Trophoblast cell (in vitro differentiated cells and primary cell): ENCODE data around the gene PCP4.

Source experiments
- DNase-seq, 2 donors: peaks; one replicate each; pipeline ENCODE4 v3.0.0-alpha.2; 2016
- H2AFZ ChIP-seq: 2 replicates; pipeline ENCODE4 v1.6.1; 2013; ENCODE audit warnings: low read length, moderate library complexity, mild to moderate bottlenecking; ENCODE audit not compliant: insufficient read depth, poor library complexity
- H2AK5ac ChIP-seq: 2 replicates; pipeline ENCODE4 v1.6.1; 2013; ENCODE audit warnings: mild to moderate bottlenecking, low read length
- H2BK120ac ChIP-seq: 2 replicates; pipeline ENCODE4 v1.6.1; 2013; ENCODE audit warnings: low read length, mild to moderate bottlenecking, moderate library complexity; ENCODE audit not compliant: insufficient read depth, poor library complexity
- H2BK12ac ChIP-seq: 2 replicates; pipeline ENCODE4 v1.6.1; 2013; ENCODE audit warnings: mild to moderate bottlenecking, low read length, moderate library complexity
- H2BK5ac ChIP-seq: 2 replicates; pipeline ENCODE4 v1.6.1; 2013; ENCODE audit warnings: low read length, low read depth, moderate library complexity, mild to moderate bottlenecking; ENCODE audit not compliant: poor library complexity
- H3K14ac ChIP-seq: 2 replicates; pipeline ENCODE4 v1.6.1; 2013; ENCODE audit warnings: mild to moderate bottlenecking, low read length
- H3K18ac ChIP-seq: 2 replicates; pipeline ENCODE4 v1.6.1; 2013; ENCODE audit warnings: mild to moderate bottlenecking, low read length
- H3K23ac ChIP-seq: 2 replicates; pipeline ENCODE4 v1.6.1; 2013; ENCODE audit warnings: low read length
- H3K27ac ChIP-seq: 2 replicates; pipeline ENCODE4 v1.5.1; 2013; ENCODE audit warnings: low read depth, mild to moderate bottlenecking, inconsistent platforms, low read length, moderate library complexity
- H3K27me3 ChIP-seq: 2 replicates; pipeline ENCODE4 v1.6.1; 2013; ENCODE audit warnings: inconsistent platforms, mild to moderate bottlenecking, low read length, moderate library complexity; ENCODE audit not compliant: insufficient read depth
- H3K36me3 ChIP-seq, 2 experiments: 1 replicate in 1 of 2; 2 replicates in 1 of 2; pipeline ENCODE4 v1.6.1; 2013; ENCODE audit warnings: low read length in 2 of 2, mild to moderate bottlenecking in 2 of 2, moderate library complexity in 1 of 2; ENCODE audit not compliant: insufficient read depth in 2 of 2, control insufficient read depth in 1 of 2
- H3K4ac ChIP-seq: 2 replicates; pipeline ENCODE4 v1.6.1; 2013; ENCODE audit warnings: low read depth, mild to moderate bottlenecking, low read length, moderate library complexity
- H3K4me1 ChIP-seq, 2 experiments: 1 replicate in 1 of 2; 2 replicates in 1 of 2; pipeline ENCODE4 v1.6.1; 2013; ENCODE audit warnings: low read length in 2 of 2, mild to moderate bottlenecking in 2 of 2, moderate library complexity in 1 of 2; ENCODE audit not compliant: insufficient read depth in 2 of 2, control insufficient read depth in 1 of 2
- H3K4me2 ChIP-seq: 2 replicates; pipeline ENCODE4 v1.6.1; 2013; ENCODE audit warnings: inconsistent platforms, mild to moderate bottlenecking, low read length, moderate library complexity
- H3K4me3 ChIP-seq: 2 replicates; pipeline ENCODE4 v1.5.1; 2013; ENCODE audit warnings: mild to moderate bottlenecking, low read depth, low read length, inconsistent platforms
- H3K79me1 ChIP-seq: one replicate; pipeline ENCODE4 v1.6.1; 2013; ENCODE audit warnings: low read length
- H3K79me2 ChIP-seq: 2 replicates; pipeline ENCODE4 v1.6.1; 2013; ENCODE audit warnings: low read length, mild to moderate bottlenecking; ENCODE audit not compliant: control insufficient read depth, insufficient read depth, poor library complexity
- H3K9ac ChIP-seq: 2 replicates; pipeline ENCODE4 v1.6.1; 2013; ENCODE audit warnings: mild to moderate bottlenecking, low read length
- H3K9me3 ChIP-seq: 2 replicates; pipeline ENCODE4 v1.6.1; 2013; ENCODE audit warnings: low read depth, mild to moderate bottlenecking, control low read depth, inconsistent platforms, low read length; ENCODE audit not compliant: insufficient read depth
- H4K12ac ChIP-seq: 2 replicates; pipeline ENCODE4 v1.6.1; 2013; ENCODE audit warnings: low read depth, mild to moderate bottlenecking, low read length, moderate library complexity
- H4K8ac ChIP-seq: 2 replicates; pipeline ENCODE4 v1.6.1; 2013; ENCODE audit warnings: low read depth, mild to moderate bottlenecking, low read length, moderate library complexity
- H4K91ac ChIP-seq: one replicate; pipeline ENCODE4 v1.6.1; 2013; ENCODE audit warnings: low read depth, mild to moderate bottlenecking, low read length, moderate library complexity
- WGBS: extraction: QIAGEN DNeasy Blood & Tissue Kit; methylation state at CpG from one replicate; pipeline ENCODE4 v1.1.7; 2013; ENCODE audit warnings: missing lambda C conversion rate; ENCODE audit not compliant: insufficient read length, insufficient coverage; ENCODE audit errors: extremely low coverage; 5-methylcytosine and 5-hydroxymethylcytosine counted together

Gene PCP4

DNA sequence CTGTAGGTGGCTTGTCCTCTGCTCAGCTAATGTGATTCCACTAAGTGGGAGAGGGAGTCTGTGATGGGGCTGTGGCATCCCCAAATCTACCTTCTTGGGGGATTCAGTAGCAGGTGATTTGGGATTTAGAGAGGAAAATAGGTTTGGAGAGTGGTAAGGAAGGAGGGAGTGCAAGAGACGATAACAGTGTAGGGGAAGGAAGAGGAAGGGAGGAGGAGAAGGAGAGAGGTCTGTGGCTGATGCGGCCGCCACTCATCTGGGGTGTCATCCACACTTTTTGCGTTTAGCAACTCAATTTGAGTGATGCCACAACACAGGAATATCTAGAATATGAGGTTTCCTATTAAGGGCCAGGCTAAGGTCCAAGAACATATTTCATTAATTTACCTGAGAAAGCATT lies 23.8 kb upstream of the PCP4 start:
- H4K8ac ChIP-seq: no peak overlapping the region
- H2AFZ ChIP-seq: no peak overlapping the region
- no peak overlapping the region for H3K23ac ChIP-seq
- H2BK120ac ChIP-seq: no peak overlapping the region
- no peaks in the 10 kb centered on the region for H3K79me1 ChIP-seq
- no peak for DNase-seq
- H3K27ac ChIP-seq: no peak overlapping the region
- no peak overlapping the region for H4K91ac ChIP-seq
- no peak overlapping the region for H2BK5ac ChIP-seq
- no peak overlapping the region for H4K12ac ChIP-seq
- H3K4me2 ChIP-seq: no peak overlapping the region
- H3K14ac ChIP-seq: no peak overlapping the region
- no peak overlapping the region for H3K4me3 ChIP-seq
- no peaks in the 10 kb centered on the region for H3K79me2 ChIP-seq
- H3K18ac ChIP-seq: no peak overlapping the region
- H3K4ac ChIP-seq: no peak overlapping the region
- WGBS: 100% methylated on average over 1 of the region's 4 CpGs
- H3K9ac ChIP-seq: no peak overlapping the region
- no peaks in the 10 kb centered on the region for H3K36me3 ChIP-seq
- no peaks in the 10 kb centered on the region for H3K9me3 ChIP-seq
- no peaks in the 10 kb centered on the region for H3K27me3 ChIP-seq
- H2AK5ac ChIP-seq: no peak overlapping the region
- no peaks in the 10 kb centered on the region for H3K4me1 ChIP-seq
- no peak overlapping the region for H2BK12ac ChIP-seq

DNA sequence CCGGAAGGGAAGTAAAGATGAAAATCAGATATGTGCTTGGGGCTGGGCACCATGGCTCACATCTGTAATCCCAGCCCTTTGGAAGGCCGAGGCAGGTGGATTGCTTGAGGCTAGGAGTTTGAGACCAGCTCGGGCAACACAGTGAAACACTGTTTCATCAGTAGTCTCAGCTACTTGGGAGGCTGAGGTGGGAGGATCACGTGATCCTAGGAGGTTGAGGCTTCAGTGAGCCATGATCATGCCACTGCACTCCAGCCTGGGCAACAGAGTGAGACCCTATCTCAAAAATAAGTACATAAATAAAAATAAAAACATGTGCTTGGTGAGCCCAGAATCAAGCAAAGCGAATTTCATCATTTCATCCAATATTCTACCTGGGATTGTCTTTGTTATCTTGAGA lies 23.3 kb upstream of the PCP4 start:
- no peaks in the 10 kb centered on the region for H3K4me1 ChIP-seq
- WGBS: no CpG with 5 or more reads among the region's 5 CpGs

DNA sequence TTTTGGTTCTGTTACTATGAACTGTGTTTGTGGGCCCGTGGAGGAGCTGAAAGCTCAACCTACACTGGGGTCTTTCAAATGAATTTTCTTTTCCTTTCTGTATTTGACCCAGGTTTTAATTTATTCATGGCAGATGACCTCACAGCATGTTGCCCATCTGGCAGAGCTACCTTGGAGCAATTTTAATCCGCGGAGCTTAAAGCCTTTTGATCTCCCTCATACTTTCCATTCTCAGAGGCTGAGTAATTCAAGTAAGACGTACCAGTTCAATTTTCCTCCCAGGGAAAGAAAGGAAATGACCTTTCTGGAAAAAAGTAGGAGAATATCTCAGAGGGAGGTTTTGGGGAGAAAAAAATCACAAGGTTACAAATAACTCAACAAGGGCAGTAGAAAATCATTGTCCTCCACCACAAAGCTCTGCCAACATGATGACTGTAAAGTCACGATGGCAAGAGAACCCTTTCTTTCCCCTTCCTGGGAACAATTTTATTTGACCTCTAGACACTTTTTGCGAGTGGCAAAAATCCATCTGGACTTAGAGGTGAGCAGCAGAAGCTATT lies 21.6 kb upstream of the PCP4 start:
- Histone ChIP-seq H3K9ac (no peak overlapping the region), H4K91ac (no peak overlapping the region), H3K4me3 (no peak overlapping the region), H3K18ac (no peak overlapping the region), H2BK5ac (no peak overlapping the region), H3K36me3 (no peaks in the 10 kb centered on the region), H3K79me1 (no peaks in the 10 kb centered on the region), H2AK5ac (no peak overlapping the region), H4K8ac (no peak overlapping the region), H3K4me1 (no peaks in the 10 kb centered on the region), H2BK12ac (no peak overlapping the region), H3K4me2 (no peak overlapping the region), H2AFZ (no peak overlapping the region), H3K79me2 (no peaks in the 10 kb centered on the region), H3K23ac (no peak overlapping the region), H3K14ac (no peak overlapping the region), H2BK120ac (no peak overlapping the region), H3K27ac (no peak overlapping the region), H3K27me3 (no peaks in the 10 kb centered on the region), H3K4ac (no peak overlapping the region), H4K12ac (no peak overlapping the region), H3K9me3 (peaks cover 2% of the 10 kb centered on the region)
- DNase-seq: peak in 1 of 2 donors; percentile 41
- no CpG with 5 or more reads among the region's 6 CpGs for WGBS

More for the DNA sequence above, 23.3 kb upstream of the PCP4 start:
- Histone ChIP-seq H2AK5ac (no peak overlapping the region), H3K18ac (no peak overlapping the region), H2BK120ac (no peak overlapping the region), H3K4me3 (no peak overlapping the region), H3K9ac (no peak overlapping the region), H2AFZ (no peak overlapping the region), H4K12ac (no peak overlapping the region), H3K23ac (no peak overlapping the region), H3K27ac (no peak overlapping the region), H3K79me1 (no peaks in the 10 kb centered on the region), H3K14ac (no peak overlapping the region), H3K79me2 (no peaks in the 10 kb centered on the region), H4K91ac (no peak overlapping the region), H4K8ac (no peak overlapping the region), H2BK5ac (no peak overlapping the region), H3K36me3 (no peaks in the 10 kb centered on the region), H3K4ac (no peak overlapping the region), H3K4me2 (no peak overlapping the region), H2BK12ac (no peak overlapping the region), H3K27me3 (no peaks in the 10 kb centered on the region), H3K9me3 (no peaks in the 10 kb centered on the region)
- no peak for DNase-seq

DNA sequence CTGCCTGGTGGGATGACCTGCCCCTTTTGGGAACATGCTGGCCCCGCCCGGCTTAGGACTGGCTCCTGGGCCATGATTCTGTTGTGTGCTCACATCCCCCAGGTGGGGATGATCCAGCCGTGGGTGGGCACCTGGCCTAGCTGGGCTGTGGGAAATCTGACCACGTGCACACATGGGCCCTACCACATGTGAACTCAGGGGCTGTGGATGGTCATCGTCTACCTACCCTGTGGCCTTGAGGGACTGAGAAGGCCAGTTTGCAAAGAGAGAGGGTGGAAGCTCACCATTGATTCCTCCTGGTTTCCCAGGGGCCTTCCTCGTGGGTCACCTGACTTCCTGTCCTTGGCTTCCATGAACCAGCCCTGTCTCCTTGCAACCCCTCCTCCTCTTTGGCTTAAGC lies 19.4 kb upstream of the PCP4 start:
- no peak overlapping the region for H3K23ac ChIP-seq
- H2BK12ac ChIP-seq: no peak overlapping the region
- H3K4me1 ChIP-seq: no peaks in the 10 kb centered on the region
- H3K14ac ChIP-seq: no peak overlapping the region
- H4K8ac ChIP-seq: no peak overlapping the region
- H3K27me3 ChIP-seq: no peaks in the 10 kb centered on the region
- no peak overlapping the region for H2BK120ac ChIP-seq
- H2AFZ ChIP-seq: no peak overlapping the region
- H3K18ac ChIP-seq: no peak overlapping the region
- H3K9ac ChIP-seq: peak overlapping the region; percentile 43
- no peak overlapping the region for H2AK5ac ChIP-seq
- no peak overlapping the region for H3K27ac ChIP-seq
- H4K12ac ChIP-seq: no peak overlapping the region
- no peaks in the 10 kb centered on the region for H3K36me3 ChIP-seq
- no peak overlapping the region for H3K4me2 ChIP-seq
- no peak overlapping the region for H3K4me3 ChIP-seq
- no peak for DNase-seq
- no peak overlapping the region for H4K91ac ChIP-seq
- H3K4ac ChIP-seq: no peak overlapping the region
- no CpG with 5 or more reads among the region's 6 CpGs for WGBS
- no peaks in the 10 kb centered on the region for H3K79me1 ChIP-seq
- no peak overlapping the region for H2BK5ac ChIP-seq
- H3K79me2 ChIP-seq: no peaks in the 10 kb centered on the region
- peaks cover 5% of the 10 kb centered on the region for H3K9me3 ChIP-seq
